OCI-M2 (cell line): ENCODE results near the gene PHIP.

Source experiments
- DNase-seq: peaks from one replicate; lab custom pipeline; 2025; ENCODE audit not compliant: unreplicated experiment; lab: John Stamatoyannopoulos, UW

Gene PHIP

GRCh38 chr6:79011940-79012339 lies 66.1 kb downstream of the PHIP start:
- DNase-seq = no peak

- DNase-seq = no peak
Measured at GRCh38 chr6:79010422-79010821, 67.6 kb downstream of the PHIP start.

- no peak for DNase-seq
Measured at GRCh38 chr6:79009819-79010218, 68.2 kb downstream of the PHIP start.

- no peak for DNase-seq
Measured at GRCh38 chr6:79005497-79005896, 72.6 kb downstream of the PHIP start.

GRCh38 chr6:79005024-79005423 lies 73.0 kb downstream of the PHIP start:
- DNase-seq = no peak

- no peak for DNase-seq
Measured at GRCh38 chr6:79004239-79004638, 73.8 kb downstream of the PHIP start.

- no peak for DNase-seq
Measured at GRCh38 chr6:79001415-79001814, 76.6 kb downstream of the PHIP start.

GRCh38 chr6:78999737-79000136 lies 78.3 kb downstream of the PHIP start:
- no peak for DNase-seq

- no peak for DNase-seq
Measured at GRCh38 chr6:78995946-78996345, 82.1 kb downstream of the PHIP start.

- DNase-seq = no peak
Measured at GRCh38 chr6:78995346-78995745, 82.7 kb downstream of the PHIP start.

GRCh38 chr6:78993955-78994354 lies 84.1 kb downstream of the PHIP start:
- DNase-seq = no peak

- DNase-seq = no peak
Measured at GRCh38 chr6:78989191-78989590, 88.9 kb downstream of the PHIP start.

- no peak for DNase-seq
Measured at GRCh38 chr6:78986161-78986560, 91.9 kb downstream of the PHIP start.

GRCh38 chr6:78984225-78984950 lies 93.7 kb downstream of the PHIP start:
- no peak for DNase-seq

- no peak for DNase-seq
Measured at GRCh38 chr6:78967191-78967590, 110.9 kb downstream of the PHIP start.

GRCh38 chr6:78966542-78966941 lies 111.5 kb downstream of the PHIP start:
- no peak for DNase-seq

GRCh38 chr6:78962448-78962847 lies 115.6 kb downstream of the PHIP start:
- DNase-seq = no peak

- no peak for DNase-seq
Measured at GRCh38 chr6:78954740-78955139, 123.3 kb downstream of the PHIP start.

GRCh38 chr6:78953798-78954197 lies 124.3 kb downstream of the PHIP start:
- no peak for DNase-seq

GRCh38 chr6:78952362-78952761 lies 125.7 kb downstream of the PHIP start:
- no peak for DNase-seq

- DNase-seq = no peak
Measured at GRCh38 chr6:78948785-78949184, 129.3 kb downstream of the PHIP start.

GRCh38 chr6:78947962-78948361 lies 130.1 kb downstream of the PHIP start:
- no peak for DNase-seq

GRCh38 chr6:78947529-78947928 lies 130.5 kb downstream of the PHIP start:
- no peak for DNase-seq
